NT2/D1 (cell line): Measurements from ENCODE around the gene ANXA1.
"Not testable (repeated sequence)": the region's sequence is repeated elsewhere in the genome, so short reads cannot be mapped to it uniquely, and the experiment has no call there.

Experiments used
- DNase-seq: peaks from one replicate; pipeline ENCODE4 v3.0.0-alpha.2; 2011; ENCODE audit warnings: low read depth, low spot score
- H3K27me3 ChIP-seq: 2 replicates; pipeline ENCODE4 v1.6.0; 2011; ENCODE audit warnings: mild to moderate bottlenecking; ENCODE audit not compliant: insufficient read length, insufficient read depth
- H3K36me3 ChIP-seq: 2 replicates; pipeline ENCODE4 v1.6.1; 2011; ENCODE audit warnings: mild to moderate bottlenecking, low read length, mixed read lengths; ENCODE audit not compliant: insufficient read depth, insufficient read length
- H3K4me1 ChIP-seq: 2 replicates; pipeline ENCODE4 v1.5.1; 2011; ENCODE audit not compliant: insufficient read depth, insufficient read length
- H3K4me3 ChIP-seq: 2 replicates; pipeline ENCODE4 v1.5.1; 2011; ENCODE audit warnings: low read depth; ENCODE audit not compliant: insufficient read length
- H3K9ac ChIP-seq: 2 replicates; pipeline ENCODE4 v1.6.0; 2011; ENCODE audit warnings: low read depth; ENCODE audit not compliant: insufficient read length
- H3K9me3 ChIP-seq: 2 replicates; pipeline ENCODE4 v1.5.1; 2011; ENCODE audit warnings: mild to moderate bottlenecking, low read length; ENCODE audit not compliant: insufficient read depth
- SUZ12 ChIP-seq: IDR thresholded peaks from 2 replicates; pipeline ENCODE4 v1.6.1; 2011; ENCODE audit not compliant: insufficient read length, insufficient read depth; ENCODE audit errors: extremely low read depth
- YY1 ChIP-seq: IDR thresholded peaks from 2 replicates; pipeline ENCODE4 v1.6.1; 2011; ENCODE audit not compliant: insufficient read length, insufficient read depth
- ZNF274 ChIP-seq: IDR thresholded peaks from 2 replicates; pipeline ENCODE4 v1.6.1; 2011; ENCODE audit warnings: mild to moderate bottlenecking, low read depth, low read length

Gene ANXA1

GRCh38 chr9:73180403-73180802 lies 28.7 kb downstream of the ANXA1 start:
- Histone ChIP-seq H3K27me3 (no peaks in the 10 kb centered on the region), H3K4me1 (no peaks in the 10 kb centered on the region), H3K4me3 (no peak overlapping the region), H3K36me3 (no peaks in the 10 kb centered on the region), H3K9ac (no peak overlapping the region), H3K9me3 (no peaks in the 10 kb centered on the region)
- TF ChIP-seq ZNF274 = no peak
- TF ChIP-seq SUZ12 = no peak
- TF ChIP-seq YY1 = no peak
- DNase-seq = no peak

DNA sequence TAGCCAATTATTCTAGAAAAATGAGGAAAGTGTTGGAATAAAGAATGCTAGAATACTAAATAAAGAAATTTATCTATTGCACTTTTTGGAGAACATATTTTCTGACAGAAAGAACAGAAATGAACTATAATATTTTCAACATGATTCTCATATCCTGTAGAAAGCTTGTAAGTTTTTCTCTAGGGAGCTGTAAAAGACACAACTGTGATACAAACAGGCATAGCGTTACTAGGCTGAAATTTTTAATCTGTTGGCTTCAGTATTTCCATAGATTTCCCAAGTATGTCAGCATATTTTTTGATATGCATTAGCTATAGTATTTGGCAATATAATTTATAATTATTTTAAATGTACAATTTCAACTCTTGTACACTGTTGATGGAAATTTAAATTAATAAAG lies 31.3 kb downstream of the ANXA1 start:
- H3K9ac ChIP-seq = no peak overlapping the region
- DNase-seq = no peak
- H3K27me3 ChIP-seq = no peaks in the 10 kb centered on the region
- no peaks in the 10 kb centered on the region for H3K4me1 ChIP-seq
- TF ChIP-seq YY1 (no peak), SUZ12 (no peak)
- no peaks in the 10 kb centered on the region for H3K9me3 ChIP-seq
- H3K4me3 ChIP-seq = no peak overlapping the region
- H3K36me3 ChIP-seq = no peaks in the 10 kb centered on the region

DNA sequence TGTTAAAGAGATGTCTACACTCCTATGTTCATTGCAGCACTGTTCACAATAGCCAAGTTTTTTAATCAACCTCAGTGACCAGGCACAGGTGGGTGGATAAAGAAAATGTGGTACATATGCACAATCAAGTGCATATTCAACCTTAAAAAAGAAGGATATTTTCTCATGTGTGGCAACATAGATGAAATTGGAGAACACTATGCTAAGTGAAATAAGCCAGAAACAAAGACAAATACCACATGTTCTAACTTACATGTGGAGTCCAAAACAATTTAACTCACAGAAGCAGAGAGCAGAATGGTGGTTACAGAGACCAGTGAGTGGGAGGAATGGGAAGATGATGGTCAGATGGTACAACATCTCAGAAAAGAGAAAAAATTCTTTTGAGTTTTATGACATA lies 31.8 kb downstream of the ANXA1 start:
- Histone ChIP-seq H3K27me3 (no peaks in the 10 kb centered on the region), H3K36me3 (no peaks in the 10 kb centered on the region), H3K9ac (no peak overlapping the region), H3K4me3 (no peak overlapping the region), H3K9me3 (no peaks in the 10 kb centered on the region), H3K4me1 (no peaks in the 10 kb centered on the region)
- TF ChIP-seq YY1 (no peak), ZNF274 (no peak), SUZ12 (no peak)
- DNase-seq = no peak

DNA sequence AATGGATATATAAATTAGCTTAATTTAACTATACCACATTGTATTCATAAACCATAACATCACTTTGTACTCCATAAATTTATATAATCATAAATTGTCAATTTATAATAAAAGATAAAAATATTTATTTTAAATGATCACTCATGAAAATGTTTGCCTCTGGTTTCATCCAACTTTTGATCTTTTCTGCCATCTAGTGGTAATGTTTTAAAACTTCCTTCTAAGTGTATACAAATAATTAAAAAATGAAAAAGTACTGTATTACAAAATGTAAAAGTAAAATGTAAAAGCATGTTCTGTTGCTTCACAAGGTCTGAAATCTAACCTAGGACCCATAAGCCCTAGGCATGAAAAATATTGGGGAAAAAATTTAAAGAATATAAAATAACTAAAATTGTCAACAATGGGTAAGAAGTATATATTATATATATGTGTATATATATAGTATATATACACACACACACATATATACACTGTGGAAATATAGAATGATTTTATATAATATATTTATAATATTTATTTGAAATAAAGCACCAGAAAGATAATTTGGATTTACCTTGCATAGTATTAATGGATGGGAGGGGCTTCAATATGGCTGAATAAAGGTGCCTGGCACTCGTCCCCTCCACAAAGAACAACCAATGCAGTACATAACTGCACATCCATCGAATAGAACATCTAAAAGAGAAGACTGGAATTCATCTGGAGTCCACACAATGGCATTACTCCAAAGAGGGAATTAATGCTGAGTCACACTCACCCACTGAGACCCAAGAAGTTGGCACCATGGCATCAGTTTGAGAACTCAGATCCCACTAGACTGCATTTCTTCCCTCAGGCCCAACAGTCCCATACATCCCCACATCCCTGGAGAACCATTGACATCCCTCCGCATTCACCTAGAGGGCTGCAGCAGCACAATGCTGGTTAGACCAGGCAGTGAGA lies 32.5 kb downstream of the ANXA1 start:
- no peak overlapping the region for H3K4me3 ChIP-seq
- no peaks in the 10 kb centered on the region for H3K27me3 ChIP-seq
- DNase-seq = no peak
- no peaks in the 10 kb centered on the region for H3K36me3 ChIP-seq
- H3K9me3 ChIP-seq = no peaks in the 10 kb centered on the region; the same call in 1 of the 2 replicates
- no peak overlapping the region for H3K9ac ChIP-seq
- TF ChIP-seq YY1 = no peak
- TF ChIP-seq ZNF274 = no peak
- TF ChIP-seq SUZ12 = no peak
- H3K4me1 ChIP-seq = no peaks in the 10 kb centered on the region

GRCh38 chr9:73191109-73191508 lies 39.4 kb downstream of the ANXA1 start:
- DNase-seq, H3K9ac ChIP-seq, H3K36me3 ChIP-seq, H3K4me1 ChIP-seq, H3K27me3 ChIP-seq, H3K4me3 ChIP-seq, H3K9me3 ChIP-seq: not testable (repeated sequence)

DNA sequence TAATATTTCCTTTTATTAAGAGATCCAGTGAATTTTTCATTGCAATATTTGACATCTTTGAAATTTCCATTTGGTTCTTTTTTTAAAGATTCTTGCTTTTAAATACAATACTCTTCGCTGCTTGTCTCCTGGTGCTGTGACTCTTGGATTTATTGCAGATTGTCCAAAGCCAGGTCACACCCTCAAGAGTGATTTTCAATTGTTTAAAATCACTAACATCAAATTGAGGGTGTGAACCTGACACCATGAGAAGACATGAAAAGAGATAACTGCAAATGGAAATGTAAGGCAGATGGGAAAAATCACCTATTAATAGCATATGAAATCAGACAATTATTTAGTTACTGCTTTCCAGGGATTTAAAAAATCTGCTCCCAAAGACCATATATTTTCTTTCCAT lies 42.6 kb downstream of the ANXA1 start:
- no peaks in the 10 kb centered on the region for H3K4me1 ChIP-seq
- H3K27me3 ChIP-seq = no peaks in the 10 kb centered on the region
- H3K36me3 ChIP-seq = no peaks in the 10 kb centered on the region
- DNase-seq = no peak
- TF ChIP-seq ZNF274 = no peak
- no peak for TF ChIP-seq SUZ12
- no peak for TF ChIP-seq YY1
- H3K4me3 ChIP-seq = no peak overlapping the region
- no peak overlapping the region for H3K9ac ChIP-seq
- no peaks in the 10 kb centered on the region for H3K9me3 ChIP-seq

GRCh38 chr9:73199448-73199847 lies 47.8 kb downstream of the ANXA1 start:
- Histone ChIP-seq H3K4me1 (no peaks in the 10 kb centered on the region), H3K4me3 (no peak overlapping the region), H3K27me3 (no peaks in the 10 kb centered on the region), H3K9me3 (no peaks in the 10 kb centered on the region), H3K36me3 (no peaks in the 10 kb centered on the region), H3K9ac (no peak overlapping the region)
- no peak for DNase-seq
- TF ChIP-seq ZNF274 = no peak
- TF ChIP-seq YY1 = no peak
- TF ChIP-seq SUZ12 = no peak
